Cerebellar cortex (tissue), 1 donor: Measurements from ENCODE around the gene SLC22A23.
"Not testable (repeated sequence)": the region's sequence is repeated elsewhere in the genome, so short reads cannot be mapped to it uniquely, and the experiment has no call there.

Experiments
- DNase-seq: peaks from one replicate; pipeline ENCODE4 v3.0.0-alpha.2; 2015; ENCODE audit warnings: low spot score

SLC22A23 gene

GRCh38 chr6:3384241-3385143 lies 72.4 kb downstream of the SLC22A23 start:
- DNase-seq, result no peak

- no peak for DNase-seq
Measured at GRCh38 chr6:3383525-3383924, 73.3 kb downstream of the SLC22A23 start.

GRCh38 chr6:3382326-3383279 lies 74.2 kb downstream of the SLC22A23 start:
- DNase-seq, result no peak

- peak; percentile 94 for DNase-seq
Measured at GRCh38 chr6:3381233-3381921, 75.5 kb downstream of the SLC22A23 start.

- peak; percentile 50 for DNase-seq
Measured at GRCh38 chr6:3380344-3381232, 76.3 kb downstream of the SLC22A23 start.

- DNase-seq, result no peak
Measured at GRCh38 chr6:3379482-3380060, 77.3 kb downstream of the SLC22A23 start.

GRCh38 chr6:3378808-3379207 lies 78.0 kb downstream of the SLC22A23 start:
- DNase-seq, result not testable (repeated sequence)

- not testable (repeated sequence) for DNase-seq
Measured at GRCh38 chr6:3378398-3378782, 78.5 kb downstream of the SLC22A23 start.

- no peak for DNase-seq
Measured at GRCh38 chr6:3377536-3378397, 79.1 kb downstream of the SLC22A23 start.

GRCh38 chr6:3376893-3377535 lies 79.8 kb downstream of the SLC22A23 start:
- DNase-seq, result no peak

GRCh38 chr6:3376064-3376463 lies 80.8 kb downstream of the SLC22A23 start:
- no peak for DNase-seq

GRCh38 chr6:3373597-3374203 lies 83.2 kb downstream of the SLC22A23 start:
- DNase-seq, result no peak

- no peak for DNase-seq
Measured at GRCh38 chr6:3372912-3373554, 83.8 kb downstream of the SLC22A23 start.

- no peak for DNase-seq
Measured at GRCh38 chr6:3372184-3372846, 84.5 kb downstream of the SLC22A23 start.

- DNase-seq, result no peak
Measured at GRCh38 chr6:3371222-3371949, 85.5 kb downstream of the SLC22A23 start.

GRCh38 chr6:3370361-3371221 lies 86.3 kb downstream of the SLC22A23 start:
- DNase-seq, result no peak
